GM23338 (cell line): ENCODE data around the gene IQSEC2. TPM values are rescaled to one million over a fixed set of nuclear protein-coding genes. Genes with fewer than 3 reads are reported as not detected.

Experiments used
- ATAC-seq: fragments of 200-7000 bp; cut with Tn5 transposase; 3 replicates; pipeline ENCODE4 v1.9.1; 2020
- DNase-seq: peaks from one replicate; pipeline ENCODE4 v3.0.0-alpha.2; 2015; ENCODE audit warnings: low spot score
- H2AFZ ChIP-seq: fragments of 200-600 bp; sonication (generic); 2 replicates; pipeline ENCODE4 v1.8.0; 2016; ENCODE audit warnings: antibody characterized with exemption, mild to moderate bottlenecking, moderate library complexity
- H3F3A ChIP-seq: fragments of 200-600 bp; sonication (generic); replicated peaks from 2 replicates; pipeline ENCODE4 v1.8.0; 2017; ENCODE audit warnings: antibody characterized with exemption, mixed run types, low read depth
- H3K27ac ChIP-seq: fragments of 200-600 bp; sonication (generic); 2 replicates; pipeline ENCODE4 v1.6.1; 2016; ENCODE audit warnings: low read depth
- H3K27me3 ChIP-seq: fragments of 200-600 bp; sonication (generic); 2 replicates; pipeline ENCODE4 v1.8.0; 2016; ENCODE audit warnings: mild to moderate bottlenecking, mixed run types, moderate library complexity; ENCODE audit not compliant: insufficient read depth
- H3K36me3 ChIP-seq: fragments of 200-600 bp; sonication (generic); 2 replicates; pipeline ENCODE4 v1.8.0; 2016; ENCODE audit warnings: mild to moderate bottlenecking; ENCODE audit not compliant: insufficient read depth
- H3K4me1 ChIP-seq: fragments of 200-600 bp; sonication (generic); 2 replicates; pipeline ENCODE4 v1.8.0; 2016; ENCODE audit warnings: mild to moderate bottlenecking, moderate library complexity; ENCODE audit not compliant: insufficient read depth
- H3K4me2 ChIP-seq: fragments of 200-600 bp; sonication (generic); 2 replicates; pipeline ENCODE4 v1.7.1; 2017; ENCODE audit warnings: mixed run types
- H3K4me3 ChIP-seq: fragments of 200-600 bp; sonication (generic); 2 replicates; pipeline ENCODE4 v1.6.1; 2016; ENCODE audit warnings: mixed run types
- H3K79me2 ChIP-seq: fragments of 200-600 bp; sonication (generic); replicated peaks from 2 replicates; pipeline ENCODE4 v1.8.0; 2017; ENCODE audit warnings: mild to moderate bottlenecking; ENCODE audit not compliant: insufficient read depth
- H3K9me2 ChIP-seq: fragments of 200-600 bp; sonication (generic); 2 replicates; pipeline ENCODE4 v1.8.0; 2017; ENCODE audit not compliant: insufficient read depth
- H4K20me1 ChIP-seq: fragments of 200-600 bp; sonication (generic); replicated peaks from 2 replicates; pipeline ENCODE4 v1.8.0; 2017; ENCODE audit warnings: mild to moderate bottlenecking; ENCODE audit not compliant: insufficient read depth
- H3K27ac Mint-ChIP-seq: 2 replicates; pipeline ENCODE4 v1.8.0; 2020; ENCODE audit warnings: inconsistent platforms, mild to moderate bottlenecking, moderate library complexity, mixed read lengths
- H3K27me3 Mint-ChIP-seq: 3 replicates; pipeline ENCODE4 v1.8.0; 2022; ENCODE audit warnings: low read depth, mild to moderate bottlenecking, moderate library complexity, mixed read lengths, inconsistent platforms; ENCODE audit not compliant: insufficient read depth, poor library complexity
- H3K36me3 Mint-ChIP-seq: 3 replicates; pipeline ENCODE4 v1.8.0; 2021; ENCODE audit warnings: low read depth, mild to moderate bottlenecking, inconsistent platforms, moderate library complexity, mixed read lengths
- H3K4me1 Mint-ChIP-seq: 3 replicates; pipeline ENCODE4 v1.8.0; 2020; ENCODE audit warnings: mild to moderate bottlenecking, inconsistent platforms, mixed read lengths
- H3K4me3 Mint-ChIP-seq: 3 replicates; pipeline ENCODE4 v1.8.0; 2021; ENCODE audit warnings: moderate library complexity, mild to moderate bottlenecking, inconsistent platforms, mixed read lengths
- H3K9me3 Mint-ChIP-seq: 3 replicates; pipeline ENCODE4 v1.8.0; 2020; ENCODE audit warnings: moderate library complexity, mild to moderate bottlenecking, inconsistent platforms, mixed read lengths
- CREB1 ChIP-seq: fragments of 250-450 bp; sonication (Bioruptor Pico); IDR thresholded peaks from 2 replicates; pipeline ENCODE4 v1.5.0; 2020; ENCODE audit warnings: low read depth, mild to moderate bottlenecking, moderate library complexity
- CTCF ChIP-seq, 2 experiments: fragments of 200-600 bp in 1 of 2; sonication (generic) in 1 of 2; conservative IDR thresholded peaks; 2 replicates each; pipeline versions ENCODE4 v1.5.1 to v1.6.1; 2016 to 2017; ENCODE audit warnings: antibody characterized with exemption in 2 of 2, low read depth in 2 of 2, mild to moderate bottlenecking in 2 of 2, moderate library complexity in 1 of 2
- ETS1 ChIP-seq: IDR thresholded peaks from 2 replicates; pipeline ENCODE4 v1.6.1; 2016; ENCODE audit warnings: antibody characterized with exemption
- EZH2 ChIP-seq: fragments of 200-600 bp; sonication (generic); IDR thresholded peaks from one replicate; pipeline ENCODE4 v1.8.0; 2017; ENCODE audit warnings: antibody characterized with exemption, mild to moderate bottlenecking, low read depth; ENCODE audit not compliant: unreplicated experiment
- EZH2phosphoT487 ChIP-seq: fragments of 200-600 bp; sonication (generic); IDR thresholded peaks from one replicate; pipeline ENCODE4 v1.8.1; 2018; ENCODE audit warnings: antibody characterized with exemption; ENCODE audit not compliant: unreplicated experiment
- JUNB ChIP-seq: IDR thresholded peaks from one replicate; pipeline ENCODE4 v1.6.1; 2016; ENCODE audit warnings: antibody characterized with exemption; ENCODE audit not compliant: unreplicated experiment
- NANOG ChIP-seq: IDR thresholded peaks from 2 replicates; pipeline ENCODE4 v1.6.1; 2016; ENCODE audit warnings: antibody characterized with exemption, borderline replicate concordance
- POLR2AphosphoS5 ChIP-seq: IDR thresholded peaks from 2 replicates; pipeline ENCODE4 v1.6.1; 2016; ENCODE audit warnings: antibody characterized with exemption, low read depth
- REST ChIP-seq: IDR thresholded peaks from one replicate; pipeline ENCODE4 v1.6.1; 2018; ENCODE audit warnings: antibody characterized with exemption; ENCODE audit not compliant: unreplicated experiment
- STAT1 ChIP-seq: IDR thresholded peaks from one replicate; pipeline ENCODE4 v1.6.1; 2016; ENCODE audit warnings: antibody characterized with exemption; ENCODE audit not compliant: unreplicated experiment
- ZNF114 ChIP-seq: fragments of 250-450 bp; sonication (Bioruptor Pico); IDR thresholded peaks from 2 replicates; pipeline ENCODE4 v1.5.0; 2020; ENCODE audit warnings: mild to moderate bottlenecking, moderate library complexity
- ZNF331 ChIP-seq: fragments of 250-450 bp; sonication (Bioruptor Pico); IDR thresholded peaks from 2 replicates; pipeline ENCODE4 v1.5.0; 2020; ENCODE audit warnings: low read depth, mild to moderate bottlenecking, moderate library complexity
- ZNF462 ChIP-seq: fragments of 250-450 bp; sonication (Bioruptor Pico); IDR thresholded peaks from 2 replicates; pipeline ENCODE4 v1.5.0; 2020; ENCODE audit warnings: mild to moderate bottlenecking, moderate library complexity
- polyA plus RNA-seq: library from polyadenylated mRNA; unstranded; fragments of >200 nt; fragmentation: Nextera tagmentation; extraction: Ambion mirVana; gene quantifications from 2 replicates; pipeline ENCODE4 v1.2.1, GENCODE V29; 2016
- total RNA-seq: library from RNA; depleted of rRNA; stranded (reverse); fragments of >200 nt; shearing (Covaris generic); gene quantifications from 2 replicates; pipeline ENCODE4 v1.2.3, GENCODE V29; 2014

Gene IQSEC2
- total and polyA plus RNA-seq, 2 experiments from 2014 or later, result 12.3 to 92.2 TPM

GRCh38 chrX:53290441-53291041 lies 9.2 kb upstream of the IQSEC2 start:
- no peak overlapping the region for H3K4me3 Mint-ChIP-seq
- Histone ChIP-seq H3K36me3 (no peaks in the 10 kb centered on the region), H3K9me2 (no peaks in the 10 kb centered on the region), H2AFZ (no peak overlapping the region), H3F3A (no peaks in the 10 kb centered on the region), H4K20me1 (no peaks in the 10 kb centered on the region; the same call in 1 of the 2 replicates), H3K27ac (no peak overlapping the region), H3K4me1 (peaks cover 3% of the 10 kb centered on the region; the same call in 1 of the 2 replicates), H3K27me3 (no peaks in the 10 kb centered on the region), H3K4me2 (no peak overlapping the region), H3K79me2 (peaks cover 30% of the 10 kb centered on the region), H3K4me3 (no peak overlapping the region)
- H3K9me3 Mint-ChIP-seq, result no peaks in the 10 kb centered on the region
- ATAC-seq (no peak), DNase-seq (no peak)
- no peaks in the 10 kb centered on the region for H3K36me3 Mint-ChIP-seq
- H3K27me3 Mint-ChIP-seq, result peaks cover 3% of the 10 kb centered on the region
- peaks cover 22% of the 10 kb centered on the region for H3K4me1 Mint-ChIP-seq
- no peak overlapping the region for H3K27ac Mint-ChIP-seq
- TF ChIP-seq CREB1 (CRISPR knock-in tag) (no peak), EZH2 (no peak), ZNF114 (CRISPR knock-in tag) (no peak), STAT1 (no peak), ETS1 (no peak), EZH2phosphoT487 (no peak), ZNF462 (CRISPR knock-in tag) (no peak), POLR2AphosphoS5 (no peak), CTCF (conservative IDR thresholded peaks at IDR 0.05; ENCODE audit: low read depth in 2 of 2) (no peak), JUNB (no peak), ZNF331 (CRISPR knock-in tag) (no peak), NANOG (no peak), REST (no peak)
